GM06990 (cell line): ENCODE results near the gene DMD.

Experiments used
- DNase-seq: peaks from one replicate; pipeline ENCODE4 v3.0.0-alpha.2; 2011; ENCODE audit not compliant: insufficient read length; ENCODE audit errors: extremely low read depth
- H3K27me3 ChIP-seq: replicated peaks from 2 replicates; pipeline ENCODE4 v1.6.0; 2011; ENCODE audit warnings: low read length; ENCODE audit not compliant: control insufficient read depth, insufficient read depth
- H3K36me3 ChIP-seq: 2 replicates; pipeline ENCODE4 v1.5.1; 2011; ENCODE audit warnings: low read length; ENCODE audit not compliant: control insufficient read depth, insufficient read depth
- H3K4me3 ChIP-seq: replicated peaks from 2 replicates; pipeline ENCODE4 v1.5.1; 2011; ENCODE audit warnings: low read depth, mild to moderate bottlenecking, control low read depth, low read length
- TF ChIP-seq, protein P1 (sequence below): IDR thresholded peaks from 2 replicates; pipeline ENCODE4 v1.5.1; 2011; ENCODE audit warnings: low read length, control low read depth, mild to moderate bottlenecking, inconsistent platforms; ENCODE audit not compliant: insufficient read depth, poor library complexity, severe bottlenecking

Gene DMD

DNA sequence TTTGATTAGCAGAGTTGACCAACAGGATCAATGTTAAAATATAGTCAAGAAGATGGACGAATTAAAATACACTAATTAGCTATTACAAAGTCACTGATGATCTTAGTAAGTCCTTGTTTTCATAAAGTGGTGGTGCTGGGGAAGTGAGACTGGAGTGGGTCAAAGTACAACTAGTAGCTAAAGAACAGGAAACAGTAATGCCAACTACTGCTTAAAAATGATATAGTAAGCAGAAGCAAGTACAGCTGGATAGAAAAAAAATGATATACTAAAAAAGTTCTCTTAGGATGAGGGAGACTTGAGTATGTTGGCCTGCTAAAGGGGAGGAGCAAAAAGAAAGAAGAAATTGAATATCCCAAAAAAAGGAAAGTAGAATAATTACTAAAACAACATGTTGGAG lies 1558.7 kb downstream of the DMD start:
- no peak for DNase-seq
- TF ChIP-seq, protein P1, sequence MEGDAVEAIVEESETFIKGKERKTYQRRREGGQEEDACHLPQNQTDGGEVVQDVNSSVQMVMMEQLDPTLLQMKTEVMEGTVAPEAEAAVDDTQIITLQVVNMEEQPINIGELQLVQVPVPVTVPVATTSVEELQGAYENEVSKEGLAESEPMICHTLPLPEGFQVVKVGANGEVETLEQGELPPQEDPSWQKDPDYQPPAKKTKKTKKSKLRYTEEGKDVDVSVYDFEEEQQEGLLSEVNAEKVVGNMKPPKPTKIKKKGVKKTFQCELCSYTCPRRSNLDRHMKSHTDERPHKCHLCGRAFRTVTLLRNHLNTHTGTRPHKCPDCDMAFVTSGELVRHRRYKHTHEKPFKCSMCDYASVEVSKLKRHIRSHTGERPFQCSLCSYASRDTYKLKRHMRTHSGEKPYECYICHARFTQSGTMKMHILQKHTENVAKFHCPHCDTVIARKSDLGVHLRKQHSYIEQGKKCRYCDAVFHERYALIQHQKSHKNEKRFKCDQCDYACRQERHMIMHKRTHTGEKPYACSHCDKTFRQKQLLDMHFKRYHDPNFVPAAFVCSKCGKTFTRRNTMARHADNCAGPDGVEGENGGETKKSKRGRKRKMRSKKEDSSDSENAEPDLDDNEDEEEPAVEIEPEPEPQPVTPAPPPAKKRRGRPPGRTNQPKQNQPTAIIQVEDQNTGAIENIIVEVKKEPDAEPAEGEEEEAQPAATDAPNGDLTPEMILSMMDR, result no peak
- Histone ChIP-seq H3K4me3 (no peak overlapping the region), H3K27me3 (no peaks in the 10 kb centered on the region), H3K36me3 (no peaks in the 10 kb centered on the region)

- TF ChIP-seq, protein P1, result no peak
- H3K4me3 ChIP-seq, result no peak overlapping the region
- no peak for DNase-seq
- no peaks in the 10 kb centered on the region for H3K27me3 ChIP-seq
- H3K36me3 ChIP-seq, result no peaks in the 10 kb centered on the region
Measured at GRCh38 chrX:31649201-31649600, 1562.1 kb downstream of the DMD start.

GRCh38 chrX:31633349-31633748 lies 1578.0 kb downstream of the DMD start:
- H3K27me3 ChIP-seq, result no peaks in the 10 kb centered on the region
- TF ChIP-seq, protein P1, result no peak
- DNase-seq, result no peak
- no peaks in the 10 kb centered on the region for H3K36me3 ChIP-seq
- no peak overlapping the region for H3K4me3 ChIP-seq

GRCh38 chrX:31629195-31629594 lies 1582.2 kb downstream of the DMD start:
- DNase-seq, result no peak
- Histone ChIP-seq H3K27me3 (no peaks in the 10 kb centered on the region), H3K4me3 (no peak overlapping the region), H3K36me3 (no peaks in the 10 kb centered on the region)
- TF ChIP-seq, protein P1, result no peak

DNA sequence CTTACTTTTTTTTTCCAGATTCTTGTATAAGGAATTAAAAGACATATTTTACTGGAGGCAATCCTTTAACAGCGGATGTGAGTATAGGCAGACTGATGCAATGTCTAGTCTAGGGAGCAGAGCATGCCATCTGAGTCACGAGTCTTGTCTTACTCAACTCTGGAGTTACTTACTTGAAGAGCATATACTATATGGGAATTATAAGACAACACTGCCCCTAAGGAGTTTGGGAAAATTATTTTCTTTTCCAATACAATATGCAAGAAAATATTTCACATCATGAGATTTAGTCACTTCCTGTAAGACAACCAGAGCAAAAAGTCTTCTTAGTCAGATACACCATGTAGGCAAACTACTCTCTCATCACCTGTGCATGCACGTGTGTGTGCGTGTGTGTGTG lies 1602.2 kb downstream of the DMD start:
- Histone ChIP-seq H3K4me3 (no peak overlapping the region), H3K36me3 (no peaks in the 10 kb centered on the region), H3K27me3 (no peaks in the 10 kb centered on the region)
- TF ChIP-seq, protein P1, result no peak
- no peak for DNase-seq

GRCh38 chrX:31608638-31609037 lies 1602.7 kb downstream of the DMD start:
- Histone ChIP-seq H3K4me3 (no peak overlapping the region), H3K36me3 (no peaks in the 10 kb centered on the region), H3K27me3 (no peaks in the 10 kb centered on the region)
- TF ChIP-seq, protein P1, result no peak
- DNase-seq, result no peak
